NCI-H1048 (cell line): ENCODE results near the gene DIP2C.
A peak's percentile ranks its signal among the peaks of the same experiment; 100 is the strongest.
"Not testable (repeated sequence)": the region's sequence is repeated elsewhere in the genome, so short reads cannot be mapped to it uniquely, and the experiment has no call there.

ENCODE experiments used
- DNase-seq: peaks from one replicate; lab custom pipeline; 2025; lab: John Stamatoyannopoulos, UW

Gene DIP2C

DNA sequence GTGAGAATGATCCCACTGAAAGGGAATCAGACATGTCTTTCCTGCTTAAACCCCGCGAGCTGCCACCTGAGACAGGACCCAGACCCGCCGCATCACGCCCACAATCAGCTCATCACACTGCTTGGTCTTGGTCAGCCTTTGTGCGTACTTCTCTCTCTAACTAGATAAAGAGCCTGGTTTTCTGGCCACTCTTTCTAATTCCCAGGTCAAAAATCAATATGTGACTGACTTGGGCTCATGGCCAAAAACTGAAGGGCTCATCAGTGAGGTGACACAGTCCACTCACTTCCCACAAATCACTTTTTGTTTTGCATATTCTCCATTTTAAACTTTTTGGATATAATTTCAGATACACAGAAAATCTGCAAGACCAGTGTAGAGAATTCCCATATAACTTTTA lies 247.3 kb downstream of the DIP2C start:
- DNase-seq, result no peak

DNA sequence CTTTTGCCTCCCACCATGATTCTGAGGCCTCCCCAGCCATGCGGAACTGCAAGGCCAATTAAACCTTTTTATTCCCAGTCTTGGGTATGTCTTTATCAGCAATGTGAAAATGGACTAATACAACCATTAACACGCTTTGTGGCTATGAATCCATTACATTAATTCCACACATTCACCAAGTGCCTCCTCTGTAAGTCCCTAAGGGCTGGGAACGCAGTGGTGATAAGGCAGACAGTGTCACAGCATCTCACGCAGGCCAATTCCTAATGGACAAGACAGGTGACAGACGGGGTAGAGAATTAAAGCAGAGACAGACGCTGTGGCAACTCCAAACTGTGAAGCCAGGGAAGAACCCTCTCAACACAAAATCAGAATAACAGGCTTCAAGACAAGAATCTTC lies 247.8 kb downstream of the DIP2C start:
- DNase-seq, result no peak

DNA sequence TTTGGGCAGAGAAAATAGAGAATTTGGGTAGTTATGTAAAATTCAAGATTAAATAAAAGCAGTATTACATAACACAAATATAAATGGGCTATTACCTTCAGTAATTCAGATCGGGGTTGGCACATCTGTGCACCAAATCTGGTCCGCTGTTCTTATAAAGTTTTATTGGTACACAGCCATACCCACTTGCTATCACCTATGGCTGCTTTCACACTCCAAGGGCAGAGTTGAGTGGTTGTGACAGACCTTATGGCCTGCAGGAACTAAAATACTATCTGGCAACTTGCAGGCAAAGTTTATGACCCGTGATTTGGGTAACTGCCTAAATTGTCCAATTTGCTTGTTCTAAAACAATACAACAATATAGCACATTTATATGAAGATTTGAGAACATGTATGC lies 249.3 kb downstream of the DIP2C start:
- no peak for DNase-seq

DNA sequence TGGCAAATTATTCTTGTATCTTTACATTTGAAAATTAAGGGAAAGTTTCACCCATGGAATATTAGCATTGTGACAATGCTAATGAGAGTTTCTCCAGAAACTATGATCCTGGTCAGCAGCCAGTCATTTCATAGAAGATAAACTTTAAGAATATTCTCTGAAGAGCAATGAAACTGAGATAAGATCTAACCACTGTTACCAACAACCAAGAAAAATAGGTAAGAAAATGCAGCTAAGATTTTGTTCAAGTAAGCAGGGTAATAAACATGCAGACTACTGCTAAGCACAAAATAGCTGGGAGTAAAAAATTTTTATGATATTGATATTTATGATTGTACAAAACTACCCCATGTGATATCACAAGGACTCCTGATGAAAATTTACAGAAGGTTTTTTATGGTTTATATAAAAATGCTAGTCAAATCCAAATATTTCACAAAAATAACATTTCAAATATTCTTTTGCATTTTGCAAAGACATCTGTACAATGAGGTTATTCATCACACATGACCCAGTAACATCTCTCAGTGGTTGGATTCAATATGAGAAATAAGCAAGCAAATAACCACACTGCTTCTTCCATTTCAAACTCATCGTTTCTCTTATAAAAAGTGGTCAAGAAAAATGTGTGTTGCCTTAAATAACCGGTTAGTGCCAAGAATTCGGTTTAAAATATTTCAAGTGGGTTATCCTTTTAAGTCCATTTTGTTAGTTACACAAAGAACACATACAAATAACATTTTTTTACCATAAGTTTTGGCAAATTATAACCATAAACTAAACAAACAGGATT lies 251.6 kb downstream of the DIP2C start:
- DNase-seq, result no peak

DNA sequence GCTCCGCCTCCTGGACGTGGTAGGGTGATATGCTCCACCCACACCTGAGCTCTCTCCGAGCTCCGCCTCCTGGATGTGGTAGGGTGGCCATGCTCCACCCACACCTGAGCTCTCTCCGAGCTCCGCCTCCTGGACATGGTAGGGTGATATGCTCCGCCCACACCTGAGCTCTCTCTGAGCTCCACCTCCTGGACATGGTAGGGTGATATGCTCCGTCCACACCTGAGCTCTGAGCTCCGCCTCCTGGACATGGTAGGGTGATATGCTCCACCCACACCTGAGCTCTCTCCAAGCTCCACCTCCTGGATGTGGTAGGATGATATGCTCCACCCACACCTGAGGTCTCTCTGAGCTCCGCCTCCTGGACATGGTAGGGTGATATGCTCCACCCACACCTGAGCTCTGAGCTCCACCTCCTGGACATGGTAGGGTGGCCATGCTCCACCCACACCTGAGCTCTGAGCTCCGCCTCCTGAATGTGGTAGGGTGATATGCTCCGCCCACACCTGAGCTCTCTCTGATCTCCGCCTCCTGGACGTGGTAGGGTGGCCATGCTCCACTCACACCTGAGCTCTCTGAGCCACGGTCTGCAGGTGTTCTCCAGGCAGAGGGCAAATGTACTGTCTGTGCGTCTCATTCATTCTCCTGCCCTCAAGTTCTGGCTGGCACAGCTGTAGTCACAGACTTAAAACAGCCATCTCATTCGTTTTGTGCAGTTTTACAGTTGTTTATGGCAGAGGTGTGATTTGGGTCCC lies 252.4 kb downstream of the DIP2C start:
- peak; percentile 82 for DNase-seq

DNA sequence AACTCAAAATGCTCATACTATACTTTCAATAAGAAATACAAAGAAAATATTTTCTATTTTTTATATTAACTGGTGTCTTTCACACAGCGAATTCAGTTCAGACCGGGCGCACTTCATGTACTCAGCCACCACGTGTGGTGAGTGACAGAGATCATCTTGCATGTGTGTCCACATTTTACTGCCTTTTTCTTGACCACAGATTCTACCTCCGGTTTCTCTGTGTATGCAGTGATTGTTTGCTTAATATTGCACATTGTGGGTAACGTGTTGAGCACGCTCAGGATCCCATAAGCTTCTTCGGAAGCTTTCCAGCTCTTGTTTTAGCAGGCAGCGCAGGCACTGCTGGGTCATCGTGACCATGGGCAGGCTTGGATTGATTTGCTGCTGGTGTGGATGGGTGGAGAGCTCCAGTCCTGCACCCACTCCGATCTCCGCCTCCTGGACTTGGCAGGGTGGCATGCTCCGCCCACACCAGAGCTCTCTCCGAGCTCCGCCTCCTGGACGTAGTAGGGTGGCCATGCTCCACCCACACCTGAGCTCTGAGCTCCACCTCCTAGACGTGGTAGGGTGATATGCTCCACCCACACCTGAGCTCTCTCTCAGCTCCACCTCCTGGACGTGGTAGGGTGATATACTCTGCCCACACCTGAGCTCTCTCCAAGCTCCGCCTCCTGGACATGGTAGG lies 253.3 kb downstream of the DIP2C start:
- peak; percentile 86 for DNase-seq

DNA sequence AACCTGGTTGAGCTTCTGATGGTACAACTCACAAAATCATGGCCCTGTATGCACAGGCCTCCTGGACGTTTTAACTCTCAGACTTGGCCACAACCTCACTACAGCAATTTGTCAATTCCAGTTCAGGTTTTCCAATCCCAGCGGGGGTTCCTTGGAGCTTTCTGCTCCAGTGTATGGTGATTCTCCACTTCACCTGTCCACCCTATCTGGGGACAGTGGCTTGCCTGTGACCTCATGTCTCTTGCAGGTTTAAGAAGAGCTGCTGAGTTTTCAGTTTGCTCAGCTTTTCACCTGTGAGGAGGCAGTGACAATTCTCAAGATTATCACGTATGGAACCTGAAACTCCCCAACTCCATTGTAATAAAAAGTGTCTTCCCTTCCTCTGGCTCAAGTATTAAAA lies 254.1 kb downstream of the DIP2C start:
- DNase-seq, result no peak

DNA sequence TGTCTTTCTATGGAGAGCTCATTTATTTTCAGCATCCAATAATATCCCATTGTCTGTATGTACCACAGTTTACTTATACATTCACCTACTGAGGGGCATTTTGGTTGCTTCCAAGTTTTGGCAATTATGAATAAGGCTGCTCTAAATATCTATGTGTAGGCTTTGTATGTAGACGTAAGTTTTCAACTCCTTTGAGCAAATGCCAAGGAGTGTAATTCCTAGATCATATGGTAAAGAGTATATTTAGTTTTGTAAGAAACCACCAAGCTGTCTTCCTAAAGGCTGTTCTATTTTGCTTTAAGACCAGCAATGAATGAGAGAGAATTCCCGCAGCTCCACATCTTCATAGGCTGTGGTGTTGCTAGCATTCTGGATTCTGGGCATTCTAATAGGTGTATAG lies 259.8 kb downstream of the DIP2C start:
- DNase-seq, result no peak

DNA sequence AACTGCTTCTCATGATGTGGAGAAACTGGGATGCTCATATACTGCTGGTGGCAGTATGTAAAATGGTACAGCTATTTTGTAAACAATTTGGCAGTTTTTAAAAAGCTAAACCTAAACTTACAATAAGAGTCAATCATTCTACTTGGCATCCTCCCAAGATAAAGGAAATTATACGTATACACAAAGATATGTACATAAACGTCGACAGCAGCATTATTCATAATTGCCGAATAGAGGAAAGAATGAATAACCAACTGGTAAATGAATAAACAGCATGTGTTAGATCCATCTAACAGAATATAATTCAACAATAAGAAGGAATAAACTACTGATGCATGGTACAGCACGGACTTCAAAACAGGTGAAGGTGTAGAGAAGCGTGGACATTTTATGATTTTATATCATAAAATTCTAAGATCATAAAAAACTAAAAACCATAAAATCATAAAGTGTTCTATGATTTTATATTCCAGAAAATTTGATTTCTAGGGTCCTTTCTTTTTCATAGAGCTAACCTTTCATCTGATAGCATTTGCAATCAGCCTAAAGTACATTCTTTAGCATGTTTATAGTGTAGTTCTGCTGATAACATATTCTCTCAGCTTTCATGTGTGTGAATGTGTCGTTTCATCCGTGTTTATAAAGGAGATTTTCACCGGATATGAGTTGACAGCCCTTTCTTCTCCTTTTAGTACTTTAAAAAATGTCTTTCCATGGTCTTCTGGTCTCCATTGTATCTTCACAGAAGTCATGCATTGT lies 261.5 kb downstream of the DIP2C start:
- DNase-seq, result no peak

DNA sequence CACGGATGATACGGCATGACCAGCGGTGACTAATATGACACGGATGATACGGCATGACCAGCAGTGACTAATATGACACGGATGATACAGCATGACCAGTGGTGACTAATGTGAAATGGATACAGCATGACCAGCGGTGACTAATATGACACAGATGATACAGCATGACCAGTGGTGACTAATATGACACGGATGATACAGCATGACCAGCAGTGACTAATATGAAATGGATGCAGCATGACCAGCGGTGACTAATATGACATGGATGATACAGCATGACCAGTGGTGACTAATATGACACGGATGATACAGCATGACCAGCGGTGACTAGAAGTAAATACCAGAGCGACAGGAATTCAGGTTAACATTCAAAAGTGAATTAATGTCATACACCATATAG lies 264.1 kb downstream of the DIP2C start:
- DNase-seq, result not testable (repeated sequence)

DNA sequence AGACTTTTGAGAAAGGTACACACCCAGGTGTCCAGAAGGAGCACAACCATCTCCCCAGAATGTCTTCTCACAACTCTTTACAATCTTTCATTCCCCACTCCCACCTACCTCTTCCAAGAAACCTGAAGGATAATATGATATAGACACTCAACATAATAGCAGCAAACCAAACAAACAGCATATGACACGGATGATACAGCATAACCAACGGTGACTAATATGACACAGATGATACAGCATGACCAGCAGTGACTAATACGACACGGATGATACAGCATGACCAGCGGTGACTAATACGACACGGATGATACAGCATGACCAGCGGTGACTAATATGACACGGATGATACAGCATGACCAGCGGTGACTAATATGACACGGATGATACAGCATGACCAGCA lies 264.7 kb downstream of the DIP2C start:
- not testable (repeated sequence) for DNase-seq

DNA sequence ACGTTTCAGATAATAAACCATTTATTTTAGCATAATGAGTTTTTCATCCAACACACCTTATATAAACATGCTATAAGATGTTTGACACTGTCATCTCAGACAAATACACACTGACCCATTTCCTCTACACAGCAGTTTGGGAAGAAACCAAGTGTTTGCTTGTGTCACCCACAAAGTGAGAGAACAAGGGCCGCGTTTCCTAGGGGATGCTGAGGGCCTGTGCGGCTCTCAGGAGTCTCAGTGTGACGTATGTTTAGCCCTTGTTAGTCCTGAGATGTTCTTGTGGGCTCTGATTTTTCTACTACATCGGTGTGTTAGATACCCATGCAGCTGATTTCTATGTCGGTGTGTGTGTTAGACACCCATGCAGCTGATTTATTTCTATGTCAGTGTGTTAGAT lies 266.3 kb downstream of the DIP2C start:
- no peak for DNase-seq

DNA sequence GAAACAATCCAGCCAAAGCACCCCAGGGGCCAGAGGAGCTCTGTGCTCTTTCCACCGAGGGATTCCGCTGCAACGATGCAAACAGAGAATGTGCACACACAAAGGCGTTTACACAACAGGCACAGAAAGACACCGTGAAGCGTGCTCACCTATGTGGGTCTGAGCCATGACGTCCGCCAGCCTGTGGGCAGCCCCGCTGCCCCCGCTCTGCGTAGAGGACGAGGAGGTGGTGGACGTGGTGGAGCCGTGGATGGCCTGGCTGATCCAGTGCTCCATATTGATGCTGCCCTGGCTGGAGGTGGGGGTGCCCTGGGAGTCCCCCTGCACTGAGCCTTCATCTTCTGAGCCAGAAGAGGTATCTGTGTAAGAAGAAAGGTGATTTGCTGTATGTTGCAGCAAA lies 266.8 kb downstream of the DIP2C start:
- DNase-seq, result no peak

DNA sequence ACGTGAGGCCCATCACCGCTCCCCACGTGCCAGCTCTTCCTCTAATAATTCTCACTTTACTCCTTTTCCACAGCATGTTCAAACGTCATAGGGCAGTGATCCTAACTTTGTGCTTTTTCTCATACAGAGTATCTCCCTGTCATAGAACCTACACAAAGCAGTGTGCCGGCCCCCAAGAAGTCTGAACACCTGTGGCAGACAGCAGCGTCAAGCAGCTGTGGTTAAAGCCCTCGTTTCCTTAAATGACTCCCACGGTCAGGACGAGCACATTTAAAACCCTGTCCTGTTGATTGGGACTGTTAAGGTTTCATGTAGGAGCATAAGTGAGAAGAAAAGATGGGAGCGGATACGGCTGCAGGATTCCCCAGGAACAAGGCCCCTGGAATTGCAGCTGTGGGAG lies 267.2 kb downstream of the DIP2C start:
- DNase-seq, result no peak

DNA sequence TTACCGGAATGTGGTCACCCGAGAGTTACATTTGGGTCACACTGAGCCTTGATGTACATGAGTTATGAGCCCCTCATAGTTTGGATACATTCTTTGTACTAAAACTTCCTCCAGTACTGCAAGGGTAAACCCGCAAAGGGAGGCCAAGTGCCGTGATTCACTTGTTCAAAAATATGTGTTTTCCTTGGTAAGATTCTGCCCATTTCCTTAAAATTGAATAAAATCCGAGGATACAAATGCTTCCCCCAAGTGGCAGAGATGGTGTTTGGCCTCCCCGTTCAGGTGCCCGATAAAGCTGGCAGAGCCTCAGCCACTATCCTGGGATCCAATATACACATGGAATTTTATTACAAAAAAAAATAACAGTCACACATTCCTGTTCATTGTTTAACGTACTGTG lies 268.3 kb downstream of the DIP2C start:
- no peak for DNase-seq

DNA sequence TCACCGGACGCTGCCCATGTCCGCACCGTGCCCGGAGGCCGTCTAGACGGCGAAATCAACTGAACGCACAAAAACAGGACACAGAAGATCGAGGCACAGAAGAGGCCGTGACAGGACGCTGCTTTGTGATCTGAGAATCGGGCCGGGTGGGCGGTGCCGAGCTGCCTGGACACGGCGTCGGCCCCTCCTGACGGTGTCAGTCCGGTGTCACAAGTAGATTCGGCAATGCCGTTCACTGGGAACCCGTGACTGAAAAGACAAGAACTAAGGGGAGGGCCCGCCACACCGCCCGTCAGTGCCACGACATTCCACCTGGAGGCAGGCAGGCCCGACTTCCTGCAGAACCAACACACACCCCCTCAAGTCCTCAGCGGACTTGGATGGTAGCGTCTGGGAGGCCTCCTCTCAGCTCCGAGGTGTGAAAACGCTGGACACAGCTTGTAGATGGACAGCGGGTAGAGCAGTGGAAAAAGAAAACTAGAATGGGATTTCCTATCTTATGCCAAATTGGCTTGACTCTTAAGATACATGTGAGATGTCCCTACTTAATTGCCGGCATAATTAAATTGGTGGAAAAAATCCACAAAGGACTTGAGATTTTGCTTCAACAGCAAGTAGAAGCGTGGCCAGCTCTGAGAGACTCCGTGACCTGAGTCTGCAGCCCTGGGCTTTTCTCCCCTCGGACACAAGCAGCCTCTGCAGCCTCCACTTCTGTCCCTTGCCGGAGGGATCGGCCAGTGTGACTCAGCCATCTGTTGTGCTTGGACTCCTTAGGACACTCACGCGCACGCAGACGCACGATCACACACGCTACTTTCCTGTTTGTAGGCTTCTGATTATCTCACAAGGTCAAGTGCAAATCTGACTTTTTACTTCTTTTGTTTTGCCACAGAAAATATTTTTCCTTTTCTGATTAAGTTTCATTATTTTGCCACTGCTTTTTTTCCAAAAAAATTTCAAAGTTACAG lies 269.0 kb downstream of the DIP2C start:
- DNase-seq, result no peak

DNA sequence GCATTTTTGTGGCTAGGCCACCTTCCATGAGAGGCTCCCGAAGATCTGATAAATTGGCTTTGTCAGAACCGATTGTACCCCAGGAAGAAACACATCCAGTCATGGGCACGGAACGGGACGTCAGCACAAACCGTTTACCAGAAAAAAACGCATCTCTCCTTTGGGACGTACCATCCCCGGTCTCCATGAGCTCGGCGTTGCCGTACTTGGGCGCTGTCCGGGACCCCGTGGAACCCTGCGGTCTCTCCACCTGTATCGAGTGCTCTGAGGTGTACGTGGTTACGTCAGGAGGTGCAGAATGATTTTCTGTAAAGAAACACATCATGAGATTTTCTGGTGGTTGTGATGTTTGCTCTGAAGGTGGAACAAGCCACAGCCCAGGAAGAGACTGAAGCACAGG lies 270.6 kb downstream of the DIP2C start:
- no peak for DNase-seq

DNA sequence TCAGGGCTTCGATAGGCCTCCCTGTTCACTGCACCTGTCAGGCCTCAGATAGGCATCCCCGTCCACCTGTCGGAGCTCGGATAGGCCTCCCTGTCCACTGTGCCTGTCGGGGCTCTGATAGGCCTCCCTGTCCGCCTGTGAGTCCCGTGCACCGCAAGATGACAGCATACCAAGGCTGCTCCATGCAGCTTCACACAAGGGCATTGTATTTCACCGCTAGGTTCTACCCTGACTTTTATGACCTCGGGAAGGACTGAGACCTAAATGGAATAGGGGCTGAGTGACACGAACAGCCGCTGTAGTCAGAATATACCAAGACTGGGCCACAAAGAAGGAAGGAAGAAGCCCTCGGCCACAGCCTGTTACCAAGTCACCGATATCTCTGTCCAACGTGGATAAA lies 271.2 kb downstream of the DIP2C start:
- no peak for DNase-seq

DNA sequence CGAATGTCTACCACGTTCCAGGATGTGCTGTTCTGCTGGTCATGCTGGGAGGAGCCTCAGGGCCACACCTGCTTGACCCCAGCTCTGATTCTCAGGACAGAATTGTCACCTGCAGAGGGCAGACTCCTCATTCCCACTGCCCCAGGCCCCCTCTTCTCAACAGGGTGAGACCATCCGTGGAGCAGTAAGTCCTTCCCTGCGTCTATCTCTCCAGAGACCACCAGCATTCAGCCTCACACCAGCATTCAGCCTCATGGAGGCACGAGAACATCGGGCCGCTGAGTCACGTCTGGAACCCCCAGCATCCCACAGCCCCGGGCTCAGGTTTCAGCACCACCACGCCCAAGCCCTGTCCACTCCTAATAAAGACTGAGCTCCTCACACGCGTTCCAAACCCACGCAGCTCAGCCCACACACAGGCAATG lies 273.4 kb downstream of the DIP2C start:
- no peak for DNase-seq

DNA sequence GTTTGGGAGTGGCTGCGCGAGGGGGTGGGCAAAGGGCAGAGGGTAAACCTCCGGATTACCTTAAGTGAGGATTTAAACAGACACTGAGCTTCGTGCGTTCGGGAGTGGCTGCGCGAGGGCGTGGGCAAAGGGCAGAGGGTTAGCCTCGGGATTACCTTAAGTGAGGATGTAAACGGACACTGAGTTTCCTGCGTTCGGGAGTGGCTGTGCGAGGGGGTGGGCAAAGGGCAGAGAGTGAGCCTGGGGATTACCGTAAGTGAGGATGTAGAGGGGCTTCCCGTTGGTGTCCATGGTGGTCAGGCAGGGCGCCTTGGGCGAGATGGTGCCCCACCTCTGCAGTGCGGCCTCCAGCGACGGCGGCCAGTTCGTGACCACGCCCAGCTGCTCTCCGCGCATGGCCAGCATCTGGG lies 275.8 kb downstream of the DIP2C start:
- DNase-seq, result no peak

DNA sequence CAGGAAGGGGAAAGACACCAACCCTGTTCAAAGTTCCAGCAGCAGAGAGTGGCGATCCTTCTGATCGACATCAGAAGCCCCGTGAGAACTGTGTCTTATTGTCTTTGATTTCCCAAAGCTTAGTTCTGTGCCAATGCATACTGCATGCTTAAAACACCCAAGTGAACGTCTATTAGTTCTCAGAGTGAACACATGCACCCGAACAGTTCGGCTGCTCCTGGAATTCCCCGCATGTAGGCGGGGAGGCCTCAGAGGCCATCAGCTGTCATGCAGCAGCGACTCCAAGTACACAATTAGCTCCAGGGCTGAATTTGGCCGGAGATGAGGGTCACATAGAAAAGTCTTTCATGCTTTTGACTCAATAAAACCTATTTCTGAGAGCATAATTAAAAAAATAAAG lies 277.4 kb downstream of the DIP2C start:
- no peak for DNase-seq
